GM18868 (cell line): ENCODE measurements around the gene DVL3.
"Not testable (repeated sequence)": the region's sequence is repeated elsewhere in the genome, so short reads cannot be mapped to it uniquely, and the experiment has no call there.

Experiments used
- ATAC-seq: cut with Tn5 transposase; IDR thresholded peaks from one replicate; pipeline ENCODE4 v1.9.1; 2021; ENCODE audit warnings: mild to moderate bottlenecking, moderate library complexity; ENCODE audit not compliant: unreplicated experiment

DVL3 gene

GRCh38 chr3:184154885-184155643, at the start of gene DVL3:
Gene DVL3 (plus strand): TSS chr3:184155377. CDS start chr3:184155636, 259 bp downstream.
- peak; percentile 77 for ATAC-seq

GRCh38 chr3:184110316-184110725, 44.9 kb upstream of the DVL3 start:
- ATAC-seq = no peak

DNA sequence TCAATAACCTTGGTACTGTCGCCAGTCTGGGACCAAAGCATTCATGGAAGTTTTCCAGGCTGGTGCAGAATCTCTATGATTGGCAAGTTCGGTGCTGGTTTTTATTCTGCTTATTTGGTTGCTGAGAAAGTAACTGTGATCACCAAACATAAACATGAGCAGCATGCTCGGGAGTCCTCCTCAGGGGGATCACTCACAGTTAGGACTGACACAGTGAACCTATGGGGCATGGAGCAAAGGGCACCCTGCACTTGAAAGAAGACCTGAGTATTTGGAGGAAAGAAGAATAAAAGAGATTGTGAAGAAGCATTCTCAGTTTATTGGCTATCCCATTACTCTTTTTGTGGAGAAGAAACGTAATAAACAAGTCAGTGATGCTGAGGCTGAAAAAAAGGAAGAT, 39.2 kb upstream of the DVL3 start:
- no peak for ATAC-seq

DNA sequence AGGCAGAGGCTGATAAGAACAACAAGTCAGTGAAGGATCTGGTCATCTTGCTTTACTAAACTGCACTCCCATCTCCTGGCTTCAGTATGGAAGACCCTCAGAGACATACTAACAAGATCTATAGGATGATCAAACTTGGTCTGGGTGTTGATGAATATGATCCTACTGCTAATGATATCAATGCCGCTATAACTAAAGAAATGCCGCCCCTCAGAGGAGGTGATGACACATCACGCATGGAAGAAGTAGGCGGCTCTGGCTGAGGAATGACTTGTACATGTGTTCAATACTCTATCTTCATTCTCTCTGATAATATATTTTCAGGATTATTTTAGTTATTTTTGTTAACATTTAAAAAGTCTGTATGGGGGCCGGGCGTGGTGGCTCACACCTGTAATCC, 37.5 kb upstream of the DVL3 start:
- no peak for ATAC-seq

- ATAC-seq = not testable (repeated sequence)
Measured at GRCh38 chr3:184121031-184121430, 34.1 kb upstream of the DVL3 start.

GRCh38 chr3:184126006-184126405, 29.2 kb upstream of the DVL3 start:
- no peak for ATAC-seq

- no peak for ATAC-seq
Measured at GRCh38 chr3:184129012-184129411, 26.2 kb upstream of the DVL3 start.

DNA sequence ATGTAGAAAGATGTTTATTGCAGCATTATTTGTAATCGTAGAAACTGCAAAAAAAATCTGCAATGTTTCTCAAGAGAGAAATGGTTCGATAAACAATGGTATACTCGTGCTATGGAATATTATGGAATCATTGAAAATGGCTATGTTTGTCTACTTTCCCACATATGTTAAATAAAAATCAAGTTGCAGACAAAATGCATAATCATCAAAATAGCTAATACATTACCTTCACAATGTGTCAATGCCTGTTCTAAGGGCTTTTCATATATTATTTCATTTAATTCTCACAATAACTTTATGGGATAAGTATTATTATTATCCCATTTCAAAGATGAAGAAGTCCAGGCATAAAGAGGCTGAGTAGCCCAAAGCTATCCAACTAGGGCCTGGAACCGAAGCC, 22.2 kb upstream of the DVL3 start:
- ATAC-seq = no peak

DNA sequence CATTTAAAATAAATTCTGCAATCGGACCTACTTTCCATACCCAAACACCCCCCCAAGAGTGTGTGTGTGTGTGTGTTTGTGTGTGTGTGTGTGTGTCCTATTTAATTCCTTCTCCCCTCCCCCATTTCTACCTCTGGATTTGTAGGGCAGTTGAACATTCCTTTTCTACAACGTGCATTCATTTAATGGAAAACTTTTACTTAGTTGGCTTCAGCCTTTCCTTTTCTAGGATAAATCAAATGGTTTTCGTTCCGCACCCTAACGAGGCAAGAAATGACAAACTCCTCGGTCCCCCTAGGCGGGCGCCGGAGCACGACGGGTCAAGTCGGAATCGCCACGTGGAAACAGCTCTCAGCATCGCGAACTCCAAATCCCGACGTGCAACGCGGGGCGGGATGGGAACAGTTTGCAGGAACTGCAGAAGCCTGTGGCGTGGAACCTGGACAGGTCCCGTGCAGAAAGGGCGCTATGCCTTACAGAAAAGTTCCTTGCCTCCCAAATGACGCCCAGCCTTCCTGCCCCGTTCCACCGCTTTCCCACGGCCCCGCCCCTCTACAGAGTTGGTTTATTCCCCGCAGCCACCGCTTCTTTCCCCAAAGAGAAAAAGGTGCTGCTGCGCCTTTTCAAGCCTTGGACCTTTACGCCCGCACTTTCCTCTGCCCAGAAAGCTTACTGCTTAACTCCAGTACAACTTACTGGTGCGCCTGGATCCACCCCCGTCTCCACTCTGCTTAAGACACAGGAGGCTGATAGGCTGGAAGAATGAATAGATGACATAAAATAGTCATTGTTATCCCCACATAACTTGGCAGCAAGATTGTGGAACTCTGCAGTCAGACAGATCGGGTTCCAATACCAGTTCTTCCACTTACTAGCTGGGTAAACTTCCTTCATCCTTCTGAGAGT, 21.1 kb upstream of the DVL3 start:
- ATAC-seq = no peak

DNA sequence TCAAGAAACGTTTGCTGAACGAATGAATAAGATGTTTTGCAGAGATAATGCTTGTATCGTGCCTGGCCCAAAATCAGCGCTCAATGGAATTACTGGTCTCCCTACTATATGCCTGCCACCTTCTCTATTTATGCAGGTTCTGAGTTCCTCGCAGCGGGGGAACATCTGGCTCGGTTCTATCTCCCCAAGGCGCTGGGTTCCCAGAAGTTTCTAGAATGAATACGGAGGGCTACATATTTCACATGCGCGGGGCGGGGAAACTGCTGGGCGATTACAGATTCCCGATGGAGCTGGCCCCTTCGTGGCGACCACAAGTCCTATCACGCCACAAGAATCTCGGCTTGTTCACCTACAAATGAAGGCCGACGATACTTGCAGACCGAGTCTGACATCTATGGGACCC, 20.4 kb upstream of the DVL3 start:
- peak; percentile 12 for ATAC-seq

DNA sequence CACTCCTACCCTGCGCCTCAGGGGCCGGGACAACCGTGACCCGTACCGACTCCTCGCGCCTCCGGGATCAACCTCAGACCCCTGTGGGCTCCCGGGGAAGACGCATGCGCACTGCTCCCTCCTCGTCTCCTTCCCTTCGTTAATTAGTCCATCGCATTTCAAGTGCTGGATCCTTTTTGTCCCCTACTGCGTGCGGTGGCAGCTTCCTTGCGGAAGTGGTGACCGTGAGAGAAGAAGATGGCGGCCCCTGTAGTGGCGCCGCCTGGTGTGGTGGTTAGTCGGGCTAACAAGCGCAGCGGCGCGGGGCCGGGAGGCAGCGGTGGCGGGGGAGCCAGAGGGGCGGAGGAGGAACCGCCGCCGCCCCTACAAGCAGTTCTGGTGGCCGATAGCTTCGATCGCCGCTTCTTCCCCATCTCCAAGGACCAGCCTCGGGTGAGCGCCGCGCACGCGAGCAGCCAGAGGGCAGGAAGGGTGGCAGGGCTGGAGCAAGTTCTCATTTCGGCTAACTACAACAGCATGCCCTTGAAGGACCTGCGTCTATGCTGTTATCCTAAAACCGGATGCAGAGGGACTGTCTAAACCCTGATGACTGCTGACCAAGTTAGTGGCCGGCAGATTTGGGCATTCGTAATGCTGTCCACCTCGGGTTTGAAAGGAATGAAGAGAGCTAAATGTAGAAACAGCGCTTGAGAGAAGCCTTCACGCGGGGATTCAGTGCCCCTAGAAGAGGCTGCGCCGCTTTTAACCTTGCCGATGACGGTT, 19.8 kb upstream of the DVL3 start, which contains the start of gene EIF2B5:
Gene EIF2B5 (plus strand): TSS at position 210 of the 762 bp plus-strand sequence. CDS start 28 bp downstream, at position 238.
- ATAC-seq = peak; percentile 88

GRCh38 chr3:184135911-184136260, 19.3 kb upstream of the DVL3 start:
- ATAC-seq = no peak

DNA sequence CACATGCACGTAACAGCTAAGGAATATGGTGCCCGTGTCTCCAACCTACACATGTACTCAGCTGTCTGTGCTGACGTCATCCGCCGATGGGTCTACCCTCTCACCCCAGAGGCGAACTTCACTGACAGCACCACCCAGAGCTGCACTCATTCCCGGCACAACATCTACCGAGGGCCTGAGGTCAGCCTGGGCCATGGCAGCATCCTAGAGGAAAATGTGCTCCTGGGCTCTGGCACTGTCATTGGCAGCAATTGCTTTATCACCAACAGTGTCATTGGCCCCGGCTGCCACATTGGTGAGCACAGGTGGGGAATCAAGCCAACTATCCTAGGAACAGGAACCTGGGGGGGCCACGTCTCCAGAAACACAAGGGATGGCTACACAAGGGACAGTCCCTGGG, 14.7 kb upstream of the DVL3 start:
- no peak for ATAC-seq

- ATAC-seq = no peak
Measured at GRCh38 chr3:184142199-184142598, 13.0 kb upstream of the DVL3 start.

DNA sequence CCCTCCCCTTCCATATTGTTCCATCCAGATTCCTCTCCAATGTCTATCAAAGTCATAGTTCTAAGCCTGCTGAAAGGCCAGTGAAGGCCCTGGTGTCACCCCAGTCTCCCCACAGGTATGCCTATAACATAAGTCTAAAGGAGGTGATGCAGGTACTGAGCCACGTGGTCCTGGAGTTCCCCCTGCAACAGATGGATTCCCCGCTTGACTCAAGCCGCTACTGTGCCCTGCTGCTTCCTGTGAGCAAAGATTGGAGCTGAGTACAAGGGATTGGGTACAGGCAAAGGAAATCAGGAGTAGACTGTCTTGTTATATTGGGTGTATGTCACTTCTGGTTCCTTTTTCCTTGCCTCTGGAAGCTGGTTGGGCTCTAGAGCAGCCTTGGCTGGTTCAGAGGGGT, 11.8 kb upstream of the DVL3 start:
- ATAC-seq = peak; percentile 67

GRCh38 chr3:184144505-184144904, 10.7 kb upstream of the DVL3 start:
- no peak for ATAC-seq

DNA sequence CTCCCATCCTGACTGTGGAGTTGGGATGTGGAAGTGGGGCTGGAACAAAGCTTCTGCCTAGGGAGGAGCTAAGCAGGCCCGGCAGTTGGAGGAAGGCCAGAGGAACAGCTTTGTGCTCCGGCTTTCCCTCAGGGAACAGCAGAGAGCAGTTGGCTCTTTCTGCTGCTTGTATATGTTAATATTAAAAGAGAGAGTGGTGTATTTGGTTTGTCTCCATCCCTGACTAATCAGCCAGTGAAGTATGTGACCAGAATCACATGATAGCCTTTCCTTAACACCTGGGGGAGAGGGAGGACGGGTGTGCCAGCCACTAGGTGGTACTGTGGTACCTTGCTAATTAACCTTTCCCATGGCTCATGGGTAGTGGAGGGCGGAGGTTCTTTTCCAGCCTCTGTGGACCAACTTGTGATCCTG, 10.1 kb upstream of the DVL3 start:
- no peak for ATAC-seq

DNA sequence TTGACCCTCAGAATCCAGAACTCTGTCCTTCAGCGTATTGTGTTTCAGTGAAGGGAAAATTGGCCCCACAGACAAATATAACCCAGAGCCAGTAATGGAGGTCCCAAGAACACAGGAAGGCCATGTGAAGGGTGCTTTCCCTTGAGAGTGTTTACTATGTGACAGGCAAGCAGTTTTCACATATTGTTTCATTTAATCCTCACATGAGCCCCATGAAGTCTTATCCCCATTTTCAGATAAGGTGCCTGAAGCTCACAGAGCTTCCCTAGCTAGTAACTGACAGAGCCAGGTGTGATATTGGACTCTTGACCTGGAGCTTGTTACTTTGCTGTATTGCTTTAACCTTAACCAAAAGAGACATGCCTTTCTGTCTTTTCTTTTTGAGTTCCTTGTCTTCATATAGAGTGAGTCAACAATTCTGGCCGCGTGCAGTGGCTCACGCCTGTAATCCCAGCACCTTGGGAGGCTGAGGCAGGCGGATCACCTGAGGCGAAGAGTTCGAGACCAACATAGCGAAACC, 9.4 kb upstream of the DVL3 start:
- ATAC-seq = no peak

DNA sequence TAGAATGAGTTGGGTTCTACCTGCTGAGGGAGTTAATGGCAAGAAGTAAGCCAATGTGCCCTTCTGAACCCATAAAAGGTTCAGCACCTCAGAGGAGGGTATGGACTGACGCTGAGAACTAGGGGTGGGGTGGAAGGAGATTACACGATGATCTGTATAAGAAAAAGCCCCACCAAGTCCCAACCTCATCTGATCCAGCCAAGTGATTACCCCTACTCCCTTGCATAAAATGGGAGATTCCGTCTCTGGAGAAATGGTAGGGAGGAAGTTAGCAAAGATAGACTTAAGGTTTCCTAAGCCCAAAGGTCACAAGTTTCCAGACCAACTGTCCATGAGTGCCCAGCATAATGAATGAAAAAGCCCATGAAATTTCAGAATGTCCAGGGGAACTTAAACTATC, 7.1 kb upstream of the DVL3 start:
- ATAC-seq = no peak

DNA sequence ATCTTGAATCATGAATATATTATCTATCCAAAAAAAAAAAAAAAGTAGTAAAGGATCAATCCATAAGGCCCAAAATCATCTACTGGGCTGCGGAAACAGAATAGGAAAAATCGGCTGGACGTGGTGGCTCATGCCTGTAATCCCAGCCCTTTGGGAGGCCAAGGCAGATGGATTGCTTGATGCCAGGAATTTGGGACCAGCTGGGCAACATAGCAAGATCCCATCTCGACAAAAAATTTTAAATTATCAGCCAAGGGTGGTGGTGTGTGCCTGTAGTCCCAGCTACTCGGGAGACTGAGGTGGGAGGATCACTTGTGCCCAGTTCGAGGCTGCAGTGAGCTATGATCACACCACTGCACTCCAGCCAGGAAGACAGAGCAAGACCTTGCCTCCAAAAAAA, 6.1 kb upstream of the DVL3 start:
- ATAC-seq = no peak

DNA sequence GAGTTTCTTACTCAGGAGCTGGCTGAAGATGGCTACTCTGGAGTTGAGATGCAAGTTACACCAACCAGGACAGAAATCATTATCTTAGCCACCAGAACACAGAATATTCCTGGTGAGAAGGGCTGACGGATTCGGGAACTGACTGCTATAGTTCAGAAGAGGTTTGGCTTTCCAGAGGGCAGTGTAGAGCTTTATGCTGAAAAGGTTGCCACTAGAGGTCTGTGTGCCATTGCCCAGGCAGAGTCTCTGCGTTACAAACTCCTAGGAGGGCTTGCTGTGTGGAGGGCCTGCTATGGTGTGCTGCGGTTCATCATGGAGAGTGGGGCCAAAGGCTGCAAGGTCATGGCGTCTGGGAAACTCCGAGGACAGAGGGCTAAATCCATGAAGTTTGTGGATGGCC, 5.4 kb upstream of the DVL3 start:
- not testable (repeated sequence) for ATAC-seq
